ENCODE results near the gene ISG20L2.

ISG20L2 gene

GRCh38 chr1:156708218-156708661, 20.3 kb downstream of the ISG20L2 start:
- in situ Hi-C loops (cut with MboI; ENCODE audit: low sequenced_read_pairs): loop anchor here (25.0 kb wide), 1 partner anchor 179 kb away; the partner anchor contains the start of gene PEAR1

- in situ Hi-C loops (cut with MboI; ENCODE audit: low sequenced_read_pairs): loop anchor here (25.0 kb wide), 1 partner anchor 180 kb away; the partner anchor contains the start of gene PEAR1
Observed at GRCh38 chr1:156707417-156708217, 20.9 kb downstream of the ISG20L2 start.

GRCh38 chr1:156706657-156707416, 21.7 kb downstream of the ISG20L2 start:
- in situ Hi-C loops (cut with MboI; ENCODE audit: low sequenced_read_pairs): loop anchor here (25.0 kb wide), 1 partner anchor 180 kb away; the partner anchor contains the start of gene PEAR1

- in situ Hi-C loops (cut with MboI; ENCODE audit: low sequenced_read_pairs): loop anchor here (25.0 kb wide), 1 partner anchor 181 kb away; the partner anchor contains the start of gene PEAR1
Observed at GRCh38 chr1:156705918-156706656, 22.5 kb downstream of the ISG20L2 start.

GRCh38 chr1:156705321-156705917, 23.1 kb downstream of the ISG20L2 start, which contains the start of gene CRABP2:
CRABP2 (minus strand) TSS chr1:156705583; CDS start chr1:156705446, 137 bp downstream.
- in situ Hi-C loops (cut with MboI; ENCODE audit: low sequenced_read_pairs): loop anchor here (25.0 kb wide), 1 partner anchor 182 kb away; the partner anchor contains the start of gene PEAR1

GRCh38 chr1:156704930-156705320, 23.6 kb downstream of the ISG20L2 start:
- in situ Hi-C loops (cut with MboI; ENCODE audit: low sequenced_read_pairs): loop anchor here (25.0 kb wide), 1 partner anchor 182 kb away; the partner anchor contains the start of gene PEAR1

GRCh38 chr1:156704166-156704711, 24.3 kb downstream of the ISG20L2 start:
- in situ Hi-C loops (cut with MboI; ENCODE audit: low sequenced_read_pairs): loop anchor here (25.0 kb wide), 1 partner anchor 183 kb away; the partner anchor contains the start of gene PEAR1

- in situ Hi-C loops (cut with MboI; ENCODE audit: low sequenced_read_pairs): loop anchor here (25.0 kb wide), 1 partner anchor 184 kb away; the partner anchor contains the start of gene PEAR1
Observed at GRCh38 chr1:156703741-156704140, 24.8 kb downstream of the ISG20L2 start.

- in situ Hi-C loops (cut with MboI; ENCODE audit: low sequenced_read_pairs): loop anchor here (25.0 kb wide), 1 partner anchor 184 kb away; the partner anchor contains the start of gene PEAR1
Observed at GRCh38 chr1:156703336-156703735, 25.2 kb downstream of the ISG20L2 start.

GRCh38 chr1:156700736-156701531, 27.6 kb downstream of the ISG20L2 start:
- in situ Hi-C loops (cut with MboI; ENCODE audit: low sequenced_read_pairs): loop anchor here (25.0 kb wide), 1 partner anchor 186 kb away; the partner anchor contains the start of gene PEAR1

- in situ Hi-C loops (cut with MboI; ENCODE audit: low sequenced_read_pairs): no loop called here
Observed at GRCh38 chr1:156698995-156699394, 29.6 kb downstream of the ISG20L2 start.

- in situ Hi-C loops (cut with MboI; ENCODE audit: low sequenced_read_pairs): no loop called here
Observed at GRCh38 chr1:156697481-156697880, 31.1 kb downstream of the ISG20L2 start.

- in situ Hi-C loops (cut with MboI; ENCODE audit: low sequenced_read_pairs): no loop called here
Observed at GRCh38 chr1:156696755-156697154, 31.8 kb downstream of the ISG20L2 start.

GRCh38 chr1:156694690-156694962, 33.9 kb downstream of the ISG20L2 start:
- in situ Hi-C loops (cut with MboI; ENCODE audit: low sequenced_read_pairs): no loop called here

- in situ Hi-C loops (cut with MboI; ENCODE audit: low sequenced_read_pairs): no loop called here
Observed at GRCh38 chr1:156693848-156694689, 34.5 kb downstream of the ISG20L2 start.

- in situ Hi-C loops (cut with MboI; ENCODE audit: low sequenced_read_pairs): no loop called here
Observed at GRCh38 chr1:156692925-156693847, 35.4 kb downstream of the ISG20L2 start.

GRCh38 chr1:156692441-156692924, 36.1 kb downstream of the ISG20L2 start:
- in situ Hi-C loops (cut with MboI; ENCODE audit: low sequenced_read_pairs): no loop called here

All from HL-60/S4 treated with retinoic acid at 250 ng/mL for 4 days and 3 days (cell line).